Neutrophil (primary cell): Measurements from ENCODE around the gene PRM3.
A peak's percentile ranks its signal among the peaks of the same experiment; 100 is the strongest.

Experiments used
- H3K27ac ChIP-seq: fragments of 200-600 bp; sonication (generic); 2 replicates; pipeline ENCODE4 v1.5.1; 2016; ENCODE audit warnings: mild to moderate bottlenecking, moderate library complexity
- H3K27me3 ChIP-seq: fragments of 200-600 bp; sonication (generic); 2 replicates; pipeline ENCODE4 v1.6.0; 2016; ENCODE audit warnings: mild to moderate bottlenecking
- H3K36me3 ChIP-seq: fragments of 200-600 bp; sonication (generic); 2 replicates; pipeline ENCODE4 v1.5.1; 2017
- H3K4me1 ChIP-seq, 2 experiments: fragments of 200-600 bp in 1 of 2; sonication (generic) in 1 of 2; 1 replicate in 1 of 2; 2 replicates in 1 of 2; pipeline versions ENCODE4 v1.5.1 to v1.6.1; 2013 to 2016; ENCODE audit warnings: low read depth in 1 of 2, low read length in 1 of 2, mild to moderate bottlenecking in 1 of 2, moderate library complexity in 1 of 2; ENCODE audit not compliant: control insufficient read depth in 1 of 2, insufficient read depth in 1 of 2
- H3K4me3 ChIP-seq, 2 experiments: fragments of 200-600 bp in 1 of 2; sonication (generic) in 1 of 2; 1 replicate in 1 of 2; 2 replicates in 1 of 2; pipeline ENCODE4 v1.5.1; 2013 to 2016; ENCODE audit warnings: low read depth in 1 of 2, low read length in 1 of 2, mild to moderate bottlenecking in 1 of 2, moderate library complexity in 1 of 2
- H3K9me3 ChIP-seq: fragments of 200-600 bp; sonication (generic); 2 replicates; pipeline ENCODE4 v1.5.1; 2016
- CTCF ChIP-seq: fragments of 200-600 bp; sonication (generic); IDR thresholded peaks from 2 replicates; pipeline ENCODE4 v1.5.1; 2016; ENCODE audit warnings: antibody characterized with exemption

PRM3 gene

DNA sequence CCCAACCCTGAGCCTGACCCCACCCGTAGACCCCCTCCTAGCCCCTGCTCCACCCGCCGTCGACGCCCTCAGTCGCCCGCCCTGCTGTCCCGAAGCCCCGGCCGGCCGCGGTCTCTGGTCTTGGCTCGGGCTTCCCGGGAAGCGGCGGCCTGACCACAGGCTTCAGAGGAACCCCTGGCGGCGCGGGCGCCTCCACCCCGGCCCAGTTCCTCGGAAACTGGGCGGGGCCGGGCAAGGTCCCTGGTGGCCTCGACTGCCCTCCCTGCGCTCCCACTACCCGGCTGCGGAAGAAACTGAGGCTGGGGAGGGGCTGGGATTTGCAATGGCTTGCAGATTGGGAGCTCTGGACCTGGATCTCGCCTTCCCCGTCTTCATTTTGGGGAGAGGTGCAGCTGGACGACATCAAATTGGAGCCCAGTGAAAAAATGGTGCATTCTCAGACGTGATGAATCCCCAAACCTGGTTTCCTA lies 16.7 kb downstream of the PRM3 start:
- TF ChIP-seq CTCF, result no peak
- Histone ChIP-seq H3K27me3 (peaks cover 47% of the 10 kb centered on the region), H3K4me3 (peak overlapping the region; percentile 83 to 95), H3K27ac (peak overlapping the region; percentile 91), H3K36me3 (no peaks in the 10 kb centered on the region), H3K4me1 (peaks cover 20 to 30% of the 10 kb centered on the region in 2 experiments), H3K9me3 (no peaks in the 10 kb centered on the region)

DNA sequence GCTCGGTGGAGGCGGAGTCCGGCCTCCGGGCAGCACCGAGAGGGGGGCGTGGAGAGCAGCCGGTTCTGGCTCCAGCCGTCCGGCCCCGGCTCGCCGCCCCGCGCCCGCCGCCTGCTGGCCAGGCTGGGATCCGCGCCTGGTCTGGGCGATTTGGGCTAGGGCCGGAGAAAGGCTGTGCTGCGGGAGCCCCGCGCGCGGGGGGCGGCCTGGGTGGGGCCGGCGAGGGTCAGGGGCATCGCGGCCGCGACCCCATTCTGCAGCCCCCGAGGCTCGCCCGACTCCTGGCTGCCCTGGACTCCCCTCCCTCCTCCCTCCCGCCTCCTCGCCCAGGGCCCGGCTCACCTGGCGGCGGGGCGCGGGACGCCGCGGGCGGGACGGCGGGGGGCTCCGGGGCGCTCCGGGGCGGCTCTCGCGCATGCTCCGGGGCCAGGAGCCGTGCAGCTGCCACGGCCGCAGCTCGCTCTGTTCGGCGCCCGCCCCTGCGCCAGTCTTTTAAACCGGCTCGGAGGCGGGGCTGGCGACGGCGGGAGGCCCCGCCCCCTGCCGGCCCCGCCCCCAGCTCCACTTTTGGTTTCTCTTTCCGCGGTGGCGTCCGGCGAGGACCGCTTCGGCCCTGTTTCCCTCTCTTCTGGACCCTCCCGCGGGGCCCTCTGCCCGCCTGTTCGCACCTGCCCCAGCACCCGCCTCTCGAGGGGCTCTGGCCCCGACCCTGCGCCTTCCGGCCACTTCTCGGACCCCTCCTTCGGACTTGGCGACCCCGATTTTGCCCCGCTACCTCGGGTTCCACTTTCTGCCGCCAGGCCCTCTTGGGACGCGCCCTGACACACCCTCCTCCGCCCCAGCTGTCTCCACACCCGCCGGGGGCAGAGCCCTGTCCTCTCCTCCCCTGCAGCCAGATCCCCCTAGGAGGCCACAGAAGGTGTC lies 17.4 kb downstream of the PRM3 start, which contains the start of gene SOCS1:
Gene SOCS1 (minus strand): TSS at position 468 of the 924 bp plus-strand sequence. CDS start 726 bp downstream, outside the sequence.
- Histone ChIP-seq H3K36me3 (no peaks in the 10 kb centered on the region), H3K9me3 (no peaks in the 10 kb centered on the region), H3K27me3 (peaks cover 52% of the 10 kb centered on the region), H3K4me1 (peaks cover 20 to 30% of the 10 kb centered on the region in 2 experiments), H3K27ac (peak within 1 kb of the TSS; percentile 91), H3K4me3 (peak within 1 kb of the TSS; percentile 83 to 95)
- peak; percentile 97 for TF ChIP-seq CTCF

GRCh38 chr16:11254913-11255736 lies 18.3 kb downstream of the PRM3 start:
- Histone ChIP-seq H3K9me3 (no peaks in the 10 kb centered on the region), H3K36me3 (no peaks in the 10 kb centered on the region), H3K4me1 (peaks cover 20 to 30% of the 10 kb centered on the region in 2 experiments), H3K27ac (peak overlapping the region; percentile 91), H3K4me3 (peak overlapping the region; percentile 83 to 95), H3K27me3 (peaks cover 52% of the 10 kb centered on the region)
- no peak for TF ChIP-seq CTCF

DNA sequence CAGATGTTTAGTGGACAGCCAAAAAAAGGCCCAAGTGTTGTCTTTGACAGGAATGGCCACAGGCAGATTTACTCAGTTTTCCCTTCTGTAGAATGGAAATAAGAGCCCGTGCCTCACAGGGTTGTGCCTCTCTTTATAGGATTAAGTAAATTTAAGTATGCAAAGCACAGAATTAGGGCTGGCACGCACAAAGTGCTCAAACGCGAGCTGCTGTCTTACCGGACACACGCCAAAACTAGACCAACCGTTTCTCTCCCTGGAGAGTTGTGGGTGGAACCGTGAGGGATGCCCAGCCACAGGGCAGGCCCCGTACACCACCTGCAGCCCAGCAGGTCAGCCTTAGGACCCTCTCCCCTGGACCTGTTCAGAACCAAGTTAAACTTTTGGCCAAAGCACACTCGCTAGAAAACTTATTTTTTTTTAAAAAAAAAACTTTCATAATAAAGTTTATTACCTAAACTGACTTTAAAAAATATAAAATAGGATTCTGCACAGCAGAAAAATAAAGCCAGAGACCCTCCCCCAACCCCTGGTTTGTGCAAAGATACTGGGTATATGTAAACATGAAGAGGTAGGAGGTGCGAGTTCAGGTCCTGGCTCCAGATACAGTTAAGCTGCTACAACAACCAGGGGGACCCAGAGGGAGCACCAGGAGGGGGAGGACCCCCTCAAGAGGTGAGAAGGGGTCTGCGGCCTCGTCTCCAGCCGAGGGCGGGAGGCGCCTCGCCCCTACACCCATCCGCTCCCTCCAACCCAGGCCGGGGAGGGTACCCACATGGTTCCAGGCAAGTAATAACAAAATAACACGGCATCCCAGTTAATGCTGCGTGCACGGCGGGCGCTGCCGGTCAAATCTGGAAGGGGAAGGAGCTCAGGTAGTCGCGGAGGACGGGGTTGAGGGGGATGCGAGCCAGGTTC lies 19.2 kb downstream of the PRM3 start:
- peak overlapping the region; percentile 83 to 95 for H3K4me3 ChIP-seq
- TF ChIP-seq CTCF, result no peak
- peaks cover 20 to 30% of the 10 kb centered on the region in 2 experiments for H3K4me1 ChIP-seq
- no peaks in the 10 kb centered on the region for H3K36me3 ChIP-seq
- peaks cover 50% of the 10 kb centered on the region for H3K27me3 ChIP-seq
- H3K9me3 ChIP-seq, result no peaks in the 10 kb centered on the region
- no peak overlapping the region for H3K27ac ChIP-seq
